Measurements from ENCODE around the gene GHSR. TPM values are rescaled to one million over a fixed set of nuclear protein-coding genes. Genes with fewer than 3 reads are reported as not detected.

The GHSR gene
- polyA plus RNA-seq, 1 of the 3 experiments (the other 2 are of a cell fraction) = not detected

GRCh38 chr3:172438186-172438585 is 10.1 kb downstream of the GHSR start:
- H2AFZ ChIP-seq (ENCODE audit: low read depth) = no peak overlapping the region
- H3K36me3 ChIP-seq (replicated peaks in 1 of 2; ENCODE audit: control insufficient read depth in 1 of 2, insufficient read depth in 2 of 2, low read length in 1 of 2) = no peaks in the 10 kb centered on the region
- no peak overlapping the region for H3K27ac ChIP-seq (ENCODE audit: low read depth in 2 of 2, low read length in 1 of 2)
- no peaks in the 10 kb centered on the region for H3K4me1 ChIP-seq (ENCODE audit: control insufficient read depth in 1 of 2, insufficient read depth in 2 of 2, low read depth in 1 of 2, low read length in 1 of 2)
- no peaks in the 10 kb centered on the region for H3K9me3 ChIP-seq
- ChIA-PET POLR2A (no interaction called here), CTCF (no interaction called here)
- H3K79me2 ChIP-seq (ENCODE audit: insufficient read depth) = no peaks in the 10 kb centered on the region
- no peaks in the 10 kb centered on the region for H3F3A ChIP-seq (replicated peaks; ENCODE audit: insufficient read depth)
- no peak for DNase-seq
- H3K9me2 ChIP-seq = no peaks in the 10 kb centered on the region
- no peak for TF ChIP-seq NRF1 (IDR thresholded peaks at IDR 0.05; ENCODE audit: low read depth, low read length)
- TF ChIP-seq ELF1 (IDR thresholded peaks at IDR 0.05) = no peak
- no peak for TF ChIP-seq TCF12 (IDR thresholded peaks at IDR 0.05)
- TF ChIP-seq USF1 (IDR thresholded peaks at IDR 0.05; ENCODE audit: borderline replicate concordance, low read depth) = no peak
- TF ChIP-seq RAD21 (IDR thresholded peaks at IDR 0.05; ENCODE audit: low read length) = no peak
- no peak for TF ChIP-seq JUND (IDR thresholded peaks at IDR 0.05)
- no peak for TF ChIP-seq FOXM1 (IDR thresholded peaks at IDR 0.05; ENCODE audit: low read depth)
- TF ChIP-seq RFX5 (IDR thresholded peaks at IDR 0.05; ENCODE audit: low read length) = no peak
- no peak for TF ChIP-seq USF2 (IDR thresholded peaks at IDR 0.05; ENCODE audit: borderline replicate concordance, low read depth, low read length)
- no peak for TF ChIP-seq RXRA (IDR thresholded peaks at IDR 0.05; ENCODE audit: borderline replicate concordance, low read depth)
- no peak for TF ChIP-seq TEAD4 (IDR thresholded peaks at IDR 0.05; ENCODE audit: borderline replicate concordance, insufficient read depth)
- TF ChIP-seq SIN3A (IDR thresholded peaks at IDR 0.05; ENCODE audit: borderline replicate concordance, low read depth, low read length) = no peak
- no peak for TF ChIP-seq EP300 (IDR thresholded peaks at IDR 0.05; ENCODE audit: borderline replicate concordance in 1 of 2, low read depth in 1 of 2, low read length in 1 of 2)
- no peak for TF ChIP-seq FOXJ3 (CRISPR knock-in tag; IDR thresholded peaks at IDR 0.05)
- no peak overlapping the region for H3K4me2 ChIP-seq
- WGBS (ENCODE audit: low lambda C conversion rate) = 51% methylated on average over 4 of the region's 4 CpGs
- no peak overlapping the region for H3K4me3 ChIP-seq (ENCODE audit: low read depth in 2 of 2, low read length in 1 of 2)
- H4K20me1 ChIP-seq (ENCODE audit: insufficient read depth) = no peaks in the 10 kb centered on the region
- no peaks in the 10 kb centered on the region; the same call in 1 of the 2 replicates for H3K27me3 ChIP-seq (ENCODE audit: insufficient read depth)
- no peak overlapping the region for H3K9ac ChIP-seq

- Histone ChIP-seq H3K27me3 (ENCODE audit: insufficient read depth) (no peaks in the 10 kb centered on the region; the same call in 1 of the 2 replicates), H3K79me2 (ENCODE audit: insufficient read depth) (no peaks in the 10 kb centered on the region), H3F3A (replicated peaks; ENCODE audit: insufficient read depth) (no peaks in the 10 kb centered on the region), H3K4me2 (no peak overlapping the region), H3K9ac (no peak overlapping the region), H3K36me3 (replicated peaks in 1 of 2; ENCODE audit: control insufficient read depth in 1 of 2, insufficient read depth in 2 of 2, low read length in 1 of 2) (no peaks in the 10 kb centered on the region), H2AFZ (ENCODE audit: low read depth) (no peak overlapping the region), H3K27ac (ENCODE audit: low read depth in 2 of 2, low read length in 1 of 2) (no peak overlapping the region), H3K9me2 (no peaks in the 10 kb centered on the region), H3K4me3 (ENCODE audit: low read depth in 2 of 2, low read length in 1 of 2) (no peak overlapping the region), H3K9me3 (no peaks in the 10 kb centered on the region), H3K4me1 (ENCODE audit: control insufficient read depth in 1 of 2, insufficient read depth in 2 of 2, low read depth in 1 of 2, low read length in 1 of 2) (no peaks in the 10 kb centered on the region), H4K20me1 (ENCODE audit: insufficient read depth) (no peaks in the 10 kb centered on the region)
- CTCF ChIA-PET = interaction anchor here (0.7 to 2.0 kb wide), 2 partner anchors 11 to 12 kb away, joined by 3 to 4 read pairs; no protein-coding TSS in a partner anchor
- no peak for DNase-seq
- POLR2A ChIA-PET = no interaction called here
- TF ChIP-seq CHD2 (IDR thresholded peaks at IDR 0.05; ENCODE audit: low read length, partially characterized antibody) (no peak), RCOR1 (IDR thresholded peaks at IDR 0.05; ENCODE audit: low read length) (no peak), MEF2A (IDR thresholded peaks at IDR 0.05; ENCODE audit: borderline replicate concordance, low read depth) (no peak)
Observed at GRCh38 chr3:172437713-172438112, 10.5 kb downstream of the GHSR start.

Measured in SK-N-SH (cell line).